G401 (cell line): ENCODE data around the gene UFC1. TPM values are rescaled to one million over a fixed set of nuclear protein-coding genes. Genes with fewer than 3 reads are reported as not detected.
A peak's percentile ranks its signal among the peaks of the same experiment; 100 is the strongest.

ENCODE experiments used
- DNase-seq: peaks from one replicate; pipeline ENCODE4 v3.0.0-alpha.2; 2015; ENCODE audit warnings: low spot score
- in situ Hi-C: cut with HindIII; loops from 2 replicates; pipeline ENCODE4 v1.10.0; 2016; ENCODE audit warnings: low sequenced_read_pairs, mixed read lengths
- total RNA-seq: library from RNA; depleted of rRNA; stranded (reverse); fragments of >200 nt; shearing (Covaris generic); gene quantifications from 2 replicates; pipeline ENCODE4 v1.2.3, GENCODE V29; 2014

UFC1 gene
- total RNA-seq, 1 experiment from 2014 or later, result 70.8 TPM

DNA sequence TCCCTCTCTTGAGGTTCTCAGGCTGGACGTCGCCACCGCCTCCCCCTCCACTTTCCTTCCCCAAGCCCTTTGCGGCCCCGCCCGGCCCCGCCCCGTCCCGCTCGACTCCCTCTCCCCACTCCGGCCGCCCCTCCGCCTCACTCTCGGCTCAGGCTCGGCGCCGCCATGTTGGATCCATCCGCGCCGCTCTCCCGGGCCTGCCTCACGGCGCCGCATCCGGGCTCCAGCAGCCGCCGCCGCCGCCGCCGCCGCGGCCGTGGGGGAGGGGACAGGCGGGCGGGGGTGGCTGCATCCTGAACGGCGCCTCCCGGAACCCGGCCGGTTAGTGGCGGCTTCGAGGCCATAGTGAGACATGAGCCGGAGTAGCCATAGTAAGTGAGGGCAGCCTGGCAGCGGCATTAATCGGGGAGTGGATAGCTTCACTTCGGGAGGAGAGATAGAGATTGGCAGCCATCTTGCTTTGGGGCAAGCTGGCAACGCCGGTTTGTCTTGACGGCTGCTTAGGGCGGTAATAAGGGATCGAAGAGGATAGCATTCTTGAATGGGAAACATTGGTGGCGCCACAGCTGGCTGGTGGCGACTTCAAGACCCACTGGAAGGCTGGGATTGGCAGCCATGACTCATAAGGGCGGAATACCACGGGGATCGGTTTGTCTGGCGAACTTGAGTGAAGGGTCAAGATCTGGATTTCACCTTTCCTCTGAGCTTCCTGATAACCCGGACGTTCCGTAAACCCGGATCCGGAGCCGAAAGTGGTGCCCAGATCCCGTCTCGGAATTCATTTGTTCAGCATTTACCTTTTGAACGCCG, 21.2 kb upstream of the UFC1 start, which contains the start of gene DEDD:
Gene DEDD, minus strand, starts transcription at position 258 of the 810 bp plus-strand sequence. CDS start 8,205 bp downstream, outside the sequence.
- peak; percentile 97 for DNase-seq
- in situ Hi-C loops, result no loop called here

DNA sequence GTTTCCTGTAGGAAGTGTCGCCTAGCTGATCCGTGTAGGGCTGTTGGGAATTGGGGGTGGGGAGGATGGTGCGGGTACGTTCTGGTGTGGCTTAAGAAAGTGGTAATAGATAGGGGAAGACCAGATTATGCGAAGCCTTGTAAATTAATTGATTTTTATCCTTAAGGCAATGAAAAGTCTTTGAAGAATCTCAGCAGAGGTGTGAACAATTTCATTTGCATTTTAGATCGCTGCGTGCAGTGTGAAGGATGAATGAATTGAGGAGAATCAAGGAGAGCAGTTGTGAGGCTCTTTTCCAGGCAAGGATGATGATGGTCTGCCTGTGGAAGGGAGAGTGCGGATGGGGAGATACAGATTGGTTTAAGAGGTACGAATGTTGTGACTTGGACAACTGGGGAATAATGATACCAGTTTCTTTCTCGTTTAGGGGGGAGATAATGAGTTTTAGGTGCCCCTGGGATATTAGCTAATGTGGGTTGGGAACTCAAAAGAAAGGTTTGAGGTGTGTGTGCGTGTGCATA, 20.5 kb upstream of the UFC1 start:
- in situ Hi-C loops, result no loop called here

GRCh38 chr1:161137881-161138280, 15.9 kb upstream of the UFC1 start:
- in situ Hi-C loops, result no loop called here
- DNase-seq, result no peak

More for the DNA sequence above, 20.5 kb upstream of the UFC1 start:
- no peak for DNase-seq

GRCh38 chr1:161138431-161138830, 15.3 kb upstream of the UFC1 start:
- in situ Hi-C loops, result no loop called here

DNA sequence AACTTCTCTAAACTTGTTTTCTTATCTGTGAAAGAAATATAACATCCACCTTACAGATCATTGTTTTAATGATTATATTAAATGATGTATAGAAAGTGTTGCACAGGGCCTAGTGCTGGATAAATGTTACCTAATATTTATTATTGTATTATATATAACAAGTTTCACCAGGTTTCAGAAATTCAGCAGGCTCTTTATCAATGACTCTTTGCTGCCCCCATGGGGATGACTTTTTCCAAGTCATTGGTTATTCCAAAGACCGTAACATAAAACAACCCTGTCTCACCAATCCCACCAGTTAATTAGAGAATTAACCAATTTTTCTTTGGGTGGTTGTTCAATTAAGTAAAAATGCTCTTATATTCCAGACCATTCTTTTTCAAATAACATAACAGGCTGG, 14.0 kb upstream of the UFC1 start:
- peak; percentile 27 for DNase-seq
- in situ Hi-C loops, result loop anchor here (10.0 kb wide), 1 partner anchor 95 kb away; the partner anchor contains the start of gene USF1

More at GRCh38 chr1:161138431-161138830, 15.3 kb upstream of the UFC1 start:
- DNase-seq, result no peak

- in situ Hi-C loops, result loop anchor here (10.0 kb wide), 1 partner anchor 96 kb away; the partner anchor contains the start of gene USF1
- DNase-seq, result no peak
Measured at GRCh38 chr1:161140755-161141400, 12.9 kb upstream of the UFC1 start.

GRCh38 chr1:161145832-161146231, 7.9 kb upstream of the UFC1 start:
- no peak for DNase-seq
- in situ Hi-C loops, result loop anchor here (10.0 kb wide), 1 partner anchor 101 kb away; the partner anchor contains the start of gene USF1

- in situ Hi-C loops, result no loop called here
Measured at GRCh38 chr1:161153176-161153575, 602 bp upstream of the UFC1 start.

DNA sequence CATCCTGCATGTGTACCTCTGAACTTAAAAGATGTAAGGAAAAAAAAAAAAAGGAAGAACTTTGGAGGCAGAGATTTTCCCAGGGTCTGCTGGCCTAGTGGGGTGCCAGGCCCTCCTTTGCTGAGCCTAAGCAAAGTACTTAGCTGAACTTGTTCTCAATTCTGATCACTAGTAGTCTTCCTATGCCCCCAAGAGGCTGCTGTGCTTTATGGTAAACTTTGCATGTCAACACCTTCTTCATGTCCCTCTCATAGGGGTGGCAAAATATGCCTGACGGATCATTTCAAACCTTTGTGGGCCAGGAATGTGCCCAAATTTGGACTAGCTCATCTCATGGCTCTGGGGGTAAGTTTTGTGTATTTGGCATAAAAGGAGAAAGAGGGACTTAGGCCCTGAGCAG, 4.1 kb downstream of the UFC1 start:
- in situ Hi-C loops, result no loop called here

More at GRCh38 chr1:161153176-161153575, 602 bp upstream of the UFC1 start:
- DNase-seq, result no peak

GRCh38 chr1:161158316-161159010, 4.7 kb downstream of the UFC1 start:
- no peak for DNase-seq
- in situ Hi-C loops, result no loop called here

More for the DNA sequence above, 4.1 kb downstream of the UFC1 start:
- no peak for DNase-seq

DNA sequence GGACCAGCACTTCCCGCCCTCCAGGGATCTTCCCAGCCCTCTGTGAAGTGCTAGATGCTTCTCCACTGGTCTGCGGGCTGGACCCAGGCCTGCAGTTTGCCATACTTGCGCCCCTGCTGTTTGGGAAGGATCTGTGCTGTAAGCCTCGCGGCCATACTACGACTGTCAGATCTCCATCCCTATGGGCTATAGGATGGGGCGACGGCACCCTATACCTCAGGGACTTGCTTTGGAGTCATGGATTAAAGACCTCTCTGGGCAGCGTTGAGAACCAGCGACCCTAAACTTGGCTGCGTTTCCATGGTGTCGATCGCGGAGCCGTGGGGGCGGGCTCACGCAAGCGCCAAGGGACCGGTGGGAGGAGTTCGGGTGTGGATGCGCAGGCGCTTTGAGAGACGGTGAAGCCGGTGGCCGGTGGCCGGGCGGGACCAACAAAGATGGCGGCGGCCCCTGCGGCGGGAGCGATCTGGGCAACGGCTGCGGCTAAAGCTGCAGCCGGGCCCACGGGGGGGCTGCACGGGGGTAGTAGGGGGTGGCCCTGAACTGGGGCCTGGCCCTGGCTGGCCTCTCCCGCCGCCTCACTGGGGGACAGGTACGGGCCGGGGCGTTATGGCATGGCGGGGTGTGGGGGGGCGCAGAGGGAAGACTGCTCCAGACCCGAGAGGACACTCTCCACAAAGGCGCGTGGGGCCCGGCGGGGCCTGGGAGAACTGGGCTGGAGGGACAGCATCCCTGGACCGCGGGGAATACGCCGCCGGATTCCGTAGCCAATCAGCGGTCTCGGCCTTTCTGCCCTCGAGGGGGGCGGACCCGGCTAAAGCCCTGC, 5.5 kb downstream of the UFC1 start, which contains the start of gene USP21:
Gene USP21, plus strand, starts transcription at position 414 of the 826 bp plus-strand sequence. CDS start 1,141 bp downstream, outside the sequence.
- in situ Hi-C loops, result no loop called here
- DNase-seq, result peak; percentile 94

GRCh38 chr1:161159913-161160243, 6.1 kb downstream of the UFC1 start:
- DNase-seq, result no peak
- in situ Hi-C loops, result no loop called here

DNA sequence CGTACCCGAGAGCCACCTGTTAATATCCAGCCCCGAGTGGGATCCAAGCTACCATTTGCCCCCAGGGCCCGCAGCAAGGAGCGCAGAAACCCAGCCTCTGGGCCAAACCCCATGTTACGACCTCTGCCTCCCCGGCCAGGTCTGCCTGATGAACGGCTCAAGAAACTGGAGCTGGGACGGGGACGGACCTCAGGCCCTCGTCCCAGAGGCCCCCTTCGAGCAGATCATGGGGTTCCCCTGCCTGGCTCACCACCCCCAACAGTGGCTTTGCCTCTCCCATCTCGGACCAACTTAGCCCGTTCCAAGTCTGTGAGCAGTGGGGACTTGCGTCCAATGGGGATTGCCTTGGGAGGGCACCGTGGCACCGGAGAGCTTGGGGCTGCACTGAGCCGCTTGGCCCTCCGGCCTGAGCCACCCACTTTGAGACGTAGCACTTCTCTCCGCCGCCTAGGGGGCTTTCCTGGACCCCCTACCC, 6.9 kb downstream of the UFC1 start:
- no peak for DNase-seq
- in situ Hi-C loops, result no loop called here

GRCh38 chr1:161161652-161162051, 7.9 kb downstream of the UFC1 start:
- DNase-seq, result no peak
- in situ Hi-C loops, result no loop called here

DNA sequence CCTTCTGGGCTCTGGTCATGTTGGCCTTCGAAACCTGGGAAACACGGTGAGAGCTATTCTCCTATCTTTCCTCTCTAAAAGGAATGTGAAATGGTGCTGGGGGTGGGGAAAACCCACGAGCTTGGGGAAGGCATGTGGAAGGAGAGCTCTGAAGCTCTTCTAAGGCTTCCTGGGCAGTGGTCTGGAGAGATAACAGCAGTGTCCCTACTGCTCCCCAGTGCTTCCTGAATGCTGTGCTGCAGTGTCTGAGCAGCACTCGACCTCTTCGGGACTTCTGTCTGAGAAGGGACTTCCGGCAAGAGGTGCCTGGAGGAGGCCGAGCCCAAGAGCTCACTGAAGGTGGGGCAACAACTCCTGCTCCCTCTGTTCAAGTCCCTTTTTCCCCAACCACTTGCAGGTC, 8.3 kb downstream of the UFC1 start:
- no peak for DNase-seq
- in situ Hi-C loops, result no loop called here

DNA sequence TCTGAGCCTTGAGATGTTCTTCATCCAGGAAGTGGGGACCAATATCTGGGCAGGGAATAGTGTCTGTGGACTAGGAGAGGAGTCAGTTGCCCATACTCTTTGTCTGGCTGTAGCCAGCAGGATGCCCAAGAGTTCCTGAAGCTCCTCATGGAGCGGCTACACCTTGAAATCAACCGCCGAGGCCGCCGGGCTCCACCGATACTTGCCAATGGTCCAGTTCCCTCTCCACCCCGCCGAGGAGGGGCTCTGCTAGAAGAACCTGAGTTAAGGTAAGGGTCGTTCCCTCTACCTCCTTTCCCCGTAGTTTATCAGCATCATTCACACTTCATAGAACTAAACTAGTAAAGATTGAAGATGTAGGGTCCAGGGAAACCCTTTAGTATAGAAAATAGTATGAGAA, 9.0 kb downstream of the UFC1 start:
- in situ Hi-C loops, result no loop called here
- no peak for DNase-seq

- DNase-seq, result no peak
- in situ Hi-C loops, result no loop called here
Measured at GRCh38 chr1:161163793-161164192, 10.0 kb downstream of the UFC1 start.

- DNase-seq, result peak; percentile 26
- in situ Hi-C loops, result no loop called here
Measured at GRCh38 chr1:161164901-161165610, 11.3 kb downstream of the UFC1 start.
